Measurements from ENCODE around the gene SALL3.

SALL3 gene

DNA sequence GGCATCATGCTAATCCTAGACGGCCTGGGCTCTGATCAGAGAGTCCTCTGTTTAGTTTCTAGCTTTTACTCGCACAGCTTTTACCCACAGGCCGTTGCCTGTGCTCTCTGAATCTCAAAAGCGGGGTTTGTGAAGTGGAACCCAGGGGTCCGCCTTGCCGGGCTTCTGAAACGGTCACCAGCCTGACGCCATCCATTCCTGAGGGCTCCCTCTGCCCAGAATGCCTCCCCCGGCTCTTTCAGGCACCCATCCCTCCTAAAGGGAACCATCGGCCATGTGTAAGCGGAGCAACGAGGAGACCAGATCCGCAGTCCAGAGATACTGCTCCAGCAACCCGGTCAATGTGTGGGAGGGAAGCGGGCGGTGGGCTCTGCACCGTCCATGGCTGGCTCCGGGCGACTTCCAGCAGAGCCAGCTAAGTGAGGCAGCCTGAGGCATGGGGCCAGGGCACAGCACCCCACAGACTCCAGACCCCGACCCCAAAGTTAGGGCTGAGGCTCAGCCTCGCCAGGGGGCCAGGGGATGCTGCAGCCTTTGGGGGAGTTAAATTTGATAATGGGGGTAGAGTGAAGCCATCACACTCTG is 28.8 kb downstream of the SALL3 start:
- DNase-seq, result no peak

DNA sequence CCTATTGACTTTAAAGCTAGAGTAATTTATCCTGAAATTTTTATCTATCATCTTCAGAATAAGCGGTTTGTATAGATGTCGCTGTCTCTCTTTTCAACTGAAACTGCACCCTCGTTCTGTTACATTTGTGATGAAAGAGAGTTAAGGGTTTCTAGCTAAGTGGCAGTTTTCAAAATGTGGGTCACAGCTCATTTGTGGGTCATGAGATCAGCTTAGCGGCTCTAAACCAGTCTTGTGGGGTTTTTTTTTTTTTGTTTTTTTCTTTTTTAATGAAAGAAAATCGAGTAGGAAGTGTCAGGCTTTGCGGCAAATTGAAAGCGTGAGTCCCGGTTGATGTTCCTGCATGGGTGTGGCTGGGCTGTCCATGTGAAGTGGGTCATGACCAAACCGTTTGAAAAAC is 31.2 kb downstream of the SALL3 start:
- DNase-seq, result no peak

DNA sequence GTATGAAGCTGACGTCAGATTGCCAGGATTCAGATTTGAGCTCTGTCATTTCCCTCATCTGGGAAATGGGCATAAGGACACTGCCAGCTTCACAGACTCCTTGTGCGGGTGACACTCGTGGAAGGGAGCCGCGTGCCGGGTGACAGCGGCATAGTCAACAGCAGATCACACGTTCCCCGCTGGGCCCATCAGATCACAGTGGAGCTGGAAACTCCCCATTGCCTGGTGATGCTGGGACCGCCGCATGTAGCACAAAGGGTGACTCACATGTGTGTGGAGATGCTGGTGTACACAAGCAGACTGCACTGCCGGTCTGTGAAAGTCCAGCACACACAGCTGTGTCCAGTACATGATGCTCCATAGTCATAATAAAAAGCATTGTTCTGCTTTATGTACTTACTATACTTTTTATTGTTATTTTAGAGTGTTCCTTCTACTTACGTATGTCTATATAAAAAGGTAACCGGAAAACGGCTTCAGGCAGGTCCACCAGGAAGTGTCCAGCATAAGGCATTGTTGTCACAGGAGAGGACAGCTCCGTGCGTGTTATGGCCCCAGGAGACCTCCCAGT is 31.8 kb downstream of the SALL3 start:
- no peak for DNase-seq

DNA sequence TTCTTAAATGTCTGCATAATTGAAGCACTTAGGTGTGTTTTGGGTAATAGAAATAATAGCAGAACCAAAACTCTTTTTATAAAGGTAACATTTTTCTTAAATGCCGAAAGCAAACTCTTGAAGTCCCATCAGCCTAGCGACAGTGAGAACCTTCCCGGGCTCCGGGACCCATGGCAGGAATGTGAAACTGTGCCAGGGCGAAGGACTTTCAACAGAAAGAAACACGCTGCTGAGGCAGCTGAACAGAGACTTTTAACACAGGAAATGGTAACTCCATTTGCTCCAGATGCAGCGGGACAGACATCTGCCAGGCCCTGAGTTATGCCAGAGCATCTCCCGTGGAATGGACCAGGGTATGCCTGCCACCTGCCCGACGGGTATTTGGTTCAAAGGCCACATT is 34.3 kb downstream of the SALL3 start:
- DNase-seq, result no peak

DNA sequence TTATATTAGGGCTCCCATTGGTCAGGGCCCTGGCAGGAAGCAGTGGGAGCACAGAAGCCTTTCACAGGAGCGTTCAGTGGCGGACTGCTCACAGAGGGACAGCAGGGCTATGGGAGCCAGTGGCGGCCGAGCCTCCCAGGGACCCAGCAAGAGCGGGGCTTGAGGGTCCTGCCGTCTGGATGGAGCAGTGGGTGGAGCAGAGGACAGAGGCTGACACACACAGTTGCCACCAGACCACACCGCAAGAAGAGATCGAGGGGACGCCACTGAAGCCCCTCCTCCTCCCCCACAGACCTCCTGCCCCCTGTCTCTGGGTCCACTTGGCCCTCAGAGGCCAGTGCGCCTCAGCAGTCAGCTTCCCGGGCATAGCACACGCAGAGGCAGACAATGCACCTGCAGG is 39.3 kb downstream of the SALL3 start:
- no peak for DNase-seq

DNA sequence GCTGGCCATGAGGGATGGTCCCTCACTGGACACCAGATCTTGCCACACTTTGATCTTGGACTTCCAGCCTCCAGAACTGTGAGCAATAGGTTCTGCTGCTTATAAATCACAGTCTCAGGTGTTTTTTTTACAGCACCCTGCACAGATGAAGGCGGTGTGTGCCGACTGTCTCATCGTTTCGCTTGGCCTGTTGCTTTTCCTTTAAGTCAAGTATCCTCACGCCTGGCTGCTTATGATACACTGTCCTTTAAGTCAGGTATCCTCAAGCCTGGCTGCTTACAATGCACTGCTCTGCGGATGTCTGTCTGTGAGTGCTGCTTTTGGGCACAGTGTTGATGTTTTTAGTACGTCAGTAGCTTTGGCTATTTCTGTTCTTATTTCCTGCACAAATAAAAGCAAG is 40.3 kb downstream of the SALL3 start:
- DNase-seq, result no peak

DNA sequence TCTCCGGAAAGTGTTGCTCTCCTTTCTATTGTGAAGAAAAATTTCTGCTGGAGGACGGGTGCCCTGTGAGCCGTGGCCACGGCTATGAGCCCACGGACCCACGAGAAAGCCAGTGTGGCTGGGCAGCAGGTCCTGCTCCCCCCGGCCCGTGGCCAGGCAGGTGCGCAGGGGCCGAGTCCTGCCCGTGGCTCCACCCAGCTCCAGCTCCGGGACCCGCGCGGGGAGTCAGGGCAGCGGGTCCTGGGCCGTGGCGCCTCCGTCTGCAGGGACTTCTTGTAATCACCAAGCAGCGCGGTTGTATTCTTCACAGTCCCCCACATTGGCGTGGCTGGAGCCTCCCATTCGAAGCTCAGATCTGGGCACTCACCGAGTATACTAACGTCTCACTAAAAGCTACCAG is 43.0 kb downstream of the SALL3 start:
- no peak for DNase-seq

DNA sequence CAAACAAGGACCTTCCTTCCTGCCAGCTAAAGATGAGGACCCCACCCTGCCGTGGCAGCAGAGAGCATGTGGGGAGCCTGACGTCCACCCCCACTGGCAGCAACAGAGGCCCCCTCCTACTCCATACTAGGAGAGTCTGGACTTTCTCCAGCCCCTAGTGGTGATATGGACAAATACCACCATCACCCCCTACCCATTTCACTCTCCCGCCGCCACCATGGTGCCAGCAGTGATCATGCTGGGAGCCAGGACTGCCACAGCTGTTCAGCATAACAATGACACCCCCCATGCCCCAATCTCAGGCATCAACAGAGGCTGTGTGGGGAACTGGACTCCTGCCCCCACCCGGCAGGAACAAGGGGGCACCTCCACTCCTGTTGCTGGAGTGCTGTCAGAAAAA is 46.9 kb downstream of the SALL3 start:
- DNase-seq, result no peak

DNA sequence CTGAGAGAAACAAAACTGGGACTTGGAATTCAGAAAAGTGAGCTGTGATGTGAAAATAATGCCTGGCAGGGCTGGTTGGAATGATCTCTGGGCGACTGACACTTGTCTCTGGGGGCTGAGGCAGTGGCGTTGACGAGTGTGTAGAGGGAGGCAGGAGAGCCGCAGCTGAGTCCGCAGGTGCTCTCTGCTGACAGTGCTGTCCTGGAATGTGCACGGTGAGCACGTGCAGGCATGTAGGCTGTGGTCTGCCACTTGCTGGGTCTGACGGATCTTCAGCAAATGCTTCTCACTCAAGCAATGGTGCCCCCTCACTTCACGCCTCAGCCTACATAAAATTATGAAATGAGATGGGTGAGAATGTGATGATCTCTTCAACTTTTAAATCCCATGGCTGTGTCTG is 51.1 kb downstream of the SALL3 start:
- no peak for DNase-seq

DNA sequence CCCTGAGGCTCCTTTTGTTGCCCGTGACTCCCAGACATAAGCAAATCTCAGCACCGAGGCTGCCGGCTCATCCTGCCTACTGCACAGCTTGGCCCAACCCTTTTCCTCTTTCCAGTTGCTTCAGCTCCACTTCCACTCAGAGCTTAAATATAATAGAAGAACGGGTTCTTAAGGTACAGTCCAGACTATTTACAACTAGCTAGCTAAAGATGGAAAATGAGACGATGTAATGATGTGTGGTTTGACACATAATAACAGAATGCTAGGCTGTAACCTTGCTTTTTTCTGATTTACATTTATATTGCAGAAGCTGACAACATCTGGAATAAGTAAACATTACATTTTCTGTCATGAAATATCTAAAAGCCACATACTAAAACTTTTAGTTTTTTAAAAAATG is 62.7 kb downstream of the SALL3 start:
- no peak for DNase-seq

DNA sequence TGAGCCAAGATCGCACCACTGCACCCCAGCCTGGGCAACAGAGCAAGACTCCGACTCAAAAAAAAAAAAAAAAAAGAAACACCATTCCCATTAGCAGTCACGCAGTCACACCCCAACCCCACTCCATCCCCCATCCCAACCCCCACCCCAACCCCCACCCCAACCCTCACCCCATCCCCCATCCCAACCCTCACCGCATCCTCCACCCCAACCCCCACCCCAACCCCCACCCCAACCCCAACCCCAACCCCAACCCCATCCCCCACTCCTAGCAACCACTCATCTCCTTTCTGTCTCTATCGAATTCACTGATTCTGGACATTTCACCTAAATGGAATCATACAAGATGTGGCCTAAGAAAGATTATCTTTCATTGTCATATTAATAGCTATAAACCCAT is 63.7 kb downstream of the SALL3 start:
- DNase-seq, result no peak

DNA sequence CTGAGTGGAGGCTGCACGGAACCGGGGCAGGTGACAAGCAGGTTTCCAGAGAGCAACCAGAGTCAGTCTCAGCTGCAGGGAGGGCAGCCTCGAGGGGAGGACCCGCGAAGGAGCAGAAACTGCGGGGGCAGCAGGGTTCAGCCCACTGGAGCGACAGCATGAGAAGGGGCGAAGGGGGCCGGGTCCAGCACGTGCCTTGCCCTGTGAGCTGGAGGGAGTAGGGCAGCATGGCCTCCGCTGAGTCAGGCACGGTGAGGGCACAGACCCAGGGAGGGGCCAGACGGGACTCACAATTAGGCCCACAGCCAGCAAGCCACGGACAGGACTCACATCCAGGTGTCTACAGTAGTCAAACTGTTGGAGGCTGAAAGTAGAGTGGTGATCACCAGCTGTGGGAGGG is 66.9 kb downstream of the SALL3 start:
- DNase-seq, result no peak

DNA sequence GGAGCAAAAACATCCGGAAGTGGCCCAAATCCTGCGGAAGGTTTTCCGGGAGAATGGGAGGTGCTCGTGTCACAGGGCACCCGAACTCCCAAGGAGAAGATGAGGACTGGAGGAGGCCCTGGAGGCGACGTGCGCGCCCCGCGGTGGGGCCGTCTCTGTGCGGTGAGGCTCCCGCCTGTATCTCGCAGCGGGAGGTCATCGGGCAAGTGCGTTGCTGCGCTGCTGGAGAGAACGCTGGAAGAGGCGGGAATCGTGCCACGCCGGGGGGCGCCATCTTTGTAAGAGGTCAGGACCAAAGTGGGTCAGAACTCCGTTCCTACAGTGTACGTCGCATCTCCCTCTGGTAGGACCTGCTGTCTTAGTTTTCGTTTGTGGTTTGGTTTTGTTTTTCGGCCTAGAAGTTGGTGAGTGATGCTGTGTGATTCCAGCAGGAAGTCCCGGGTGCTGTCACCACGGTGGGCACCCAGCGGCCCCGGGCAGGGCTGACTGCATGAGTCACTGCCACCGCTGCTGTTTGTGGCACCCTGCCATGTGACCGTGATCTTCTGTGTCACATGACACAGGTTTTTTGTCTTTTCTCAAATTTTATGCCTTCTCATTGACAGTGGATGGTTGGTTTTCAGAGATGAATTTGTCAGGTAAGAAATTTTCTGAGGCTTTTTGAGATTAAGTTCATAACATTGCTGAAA is 68.1 kb downstream of the SALL3 start:
- no peak for DNase-seq

DNA sequence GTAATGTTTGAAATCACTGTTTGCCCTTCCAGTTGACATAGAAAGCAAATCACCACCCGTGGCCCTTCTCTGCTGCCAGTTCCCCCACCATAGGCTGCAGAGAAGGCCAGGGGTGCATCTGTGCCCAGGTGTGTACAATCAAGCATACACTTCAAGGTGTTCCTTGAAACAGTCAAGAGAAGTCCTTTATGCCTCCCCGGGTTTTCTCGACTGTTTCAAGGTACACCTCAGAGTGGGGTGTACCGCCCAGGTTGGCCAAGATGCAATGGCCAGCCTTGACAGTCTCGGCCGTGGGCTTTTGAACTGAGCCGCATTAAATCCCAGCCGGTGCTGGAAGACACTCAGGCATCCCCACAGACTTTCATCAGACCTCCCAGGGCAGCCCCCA is 68.6 kb downstream of the SALL3 start:
- no peak for DNase-seq

DNA sequence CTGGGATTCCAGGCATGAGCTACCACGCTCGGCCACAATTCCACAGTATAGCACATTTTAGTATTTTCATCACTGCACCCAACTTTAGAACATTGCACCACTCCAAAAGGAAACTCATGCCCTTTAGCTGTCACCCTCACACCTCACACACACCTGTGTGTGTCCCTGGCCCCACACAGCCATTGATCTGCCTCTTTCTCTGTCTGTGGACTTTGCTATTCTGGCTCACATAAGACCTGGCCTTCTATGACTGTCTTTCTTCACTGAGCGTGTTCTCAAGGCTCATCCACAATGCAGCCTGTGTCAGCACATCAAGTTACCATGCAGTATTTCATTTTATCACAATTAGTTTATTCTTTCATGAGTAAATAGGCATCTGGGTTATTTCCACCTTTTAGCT is 69.9 kb downstream of the SALL3 start:
- no peak for DNase-seq

All from KG1 (cell line).